ENCODE data around the gene UBN1. TPM values are rescaled to one million over a fixed set of nuclear protein-coding genes. Genes with fewer than 3 reads are reported as not detected.

UBN1 gene
- total RNA-seq, 4 donors from 2014 or later, result 21.0 to 48.2 (median 41.1) TPM

DNA sequence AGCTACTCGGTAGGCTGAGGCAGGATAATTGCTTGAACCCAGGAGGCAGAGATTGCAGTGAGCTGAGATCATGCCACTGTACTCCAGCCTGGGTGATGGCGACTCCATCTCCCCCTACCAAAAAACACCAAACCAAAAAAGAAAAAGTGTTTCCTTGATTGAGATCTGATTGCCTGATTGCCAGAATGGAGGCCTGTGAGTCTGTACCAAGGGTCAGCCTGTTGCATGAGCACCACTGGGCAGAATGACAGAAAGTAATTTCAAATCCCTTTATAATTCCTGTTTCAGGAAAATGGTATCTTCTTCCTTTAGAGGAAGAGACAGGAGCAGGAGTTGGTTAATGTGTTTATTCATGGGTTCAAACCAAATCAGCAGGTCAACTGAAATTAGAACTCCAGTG is 8.5 kb downstream of the UBN1 start:
- peaks cover 59 to 79% (median 75%) of the 10 kb centered on the region in 4 donors for H3K36me3 ChIP-seq
- intact Hi-C loops (cut with DNase I), result no loop called here

DNA sequence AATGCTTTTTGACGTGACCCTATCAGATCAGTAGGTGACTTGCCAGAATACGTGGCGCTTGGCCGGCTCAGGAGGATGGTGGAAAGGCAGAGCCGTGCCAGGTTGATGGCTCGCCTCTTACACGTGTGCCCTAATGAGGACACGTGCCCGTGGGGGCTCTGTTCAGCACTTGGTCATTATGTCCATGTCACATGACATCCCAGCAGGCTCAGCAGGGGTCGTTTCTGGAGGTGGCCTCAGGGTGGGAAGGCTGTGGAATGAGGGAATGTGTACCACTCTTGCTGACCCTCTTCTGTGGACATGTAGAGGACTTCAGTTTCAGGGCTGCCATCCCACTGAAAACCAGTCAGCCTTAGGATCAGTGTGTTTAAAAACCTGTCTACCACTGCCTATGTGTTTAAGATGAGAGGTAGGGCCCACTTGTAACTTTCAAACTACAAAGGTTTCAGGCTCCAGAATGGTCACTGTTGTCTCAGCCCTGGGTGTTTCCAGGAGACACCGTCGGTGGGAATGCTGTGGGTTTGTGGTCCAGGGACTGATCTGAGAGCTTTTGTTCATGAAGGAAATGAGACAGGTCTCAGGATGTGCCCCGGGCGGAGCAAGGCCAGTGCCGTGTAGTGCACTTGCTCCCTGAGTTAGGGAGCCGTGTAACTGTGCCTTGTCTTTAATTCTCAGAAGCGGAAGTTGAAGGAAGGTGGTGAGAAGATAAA is 12.1 kb downstream of the UBN1 start:
- intact Hi-C loops (cut with DNase I), result no loop called here

More for the DNA sequence above, 8.5 kb downstream of the UBN1 start:
- TF ChIP-seq EP300 (IDR thresholded peaks at IDR 0.05) (no peak), POLR2AphosphoS5 (IDR thresholded peaks at IDR 0.05) (no peak), POLR2A (IDR thresholded peaks at IDR 0.05; ENCODE audit: low read depth) (no peak)
- TF ChIP-seq, protein P1, sequence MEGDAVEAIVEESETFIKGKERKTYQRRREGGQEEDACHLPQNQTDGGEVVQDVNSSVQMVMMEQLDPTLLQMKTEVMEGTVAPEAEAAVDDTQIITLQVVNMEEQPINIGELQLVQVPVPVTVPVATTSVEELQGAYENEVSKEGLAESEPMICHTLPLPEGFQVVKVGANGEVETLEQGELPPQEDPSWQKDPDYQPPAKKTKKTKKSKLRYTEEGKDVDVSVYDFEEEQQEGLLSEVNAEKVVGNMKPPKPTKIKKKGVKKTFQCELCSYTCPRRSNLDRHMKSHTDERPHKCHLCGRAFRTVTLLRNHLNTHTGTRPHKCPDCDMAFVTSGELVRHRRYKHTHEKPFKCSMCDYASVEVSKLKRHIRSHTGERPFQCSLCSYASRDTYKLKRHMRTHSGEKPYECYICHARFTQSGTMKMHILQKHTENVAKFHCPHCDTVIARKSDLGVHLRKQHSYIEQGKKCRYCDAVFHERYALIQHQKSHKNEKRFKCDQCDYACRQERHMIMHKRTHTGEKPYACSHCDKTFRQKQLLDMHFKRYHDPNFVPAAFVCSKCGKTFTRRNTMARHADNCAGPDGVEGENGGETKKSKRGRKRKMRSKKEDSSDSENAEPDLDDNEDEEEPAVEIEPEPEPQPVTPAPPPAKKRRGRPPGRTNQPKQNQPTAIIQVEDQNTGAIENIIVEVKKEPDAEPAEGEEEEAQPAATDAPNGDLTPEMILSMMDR (IDR thresholded peaks at IDR 0.05), result no peak
- 85% methylated on average over 2 of the region's 2 CpGs for WGBS
- no peak for DNase-seq (ENCODE audit: extremely low spot score)
- Histone ChIP-seq H3K4me1 (peaks cover 23 to 27% (median 25%) of the 10 kb centered on the region in 4 donors), H3K9me3 (no peaks in the 10 kb centered on the region), H3K4me3 (no peak overlapping the region), H3K27me3 (no peaks in the 10 kb centered on the region), H3K27ac (replicated peaks in 1 of 4) (no peak overlapping the region)

DNA sequence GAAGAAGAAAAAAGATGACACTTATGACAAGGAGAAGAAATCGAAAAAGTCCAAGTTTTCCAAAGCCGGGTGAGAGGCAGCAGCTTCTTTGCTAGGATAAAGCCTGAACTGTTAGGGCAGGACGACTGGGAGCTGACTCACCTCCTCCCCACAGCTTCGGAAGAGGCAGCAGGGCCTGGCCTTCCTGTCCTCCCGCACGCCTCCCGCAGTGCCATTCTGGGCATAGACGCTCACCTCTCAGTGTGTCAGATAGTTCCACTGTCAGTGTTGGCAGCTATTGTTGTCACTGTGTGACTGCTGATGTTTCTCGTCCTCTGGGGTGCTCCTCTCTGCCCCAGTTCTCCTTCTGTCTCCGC is 12.6 kb downstream of the UBN1 start:
- H3K36me3 ChIP-seq, result peaks cover 46 to 92% (median 73%) of the 10 kb centered on the region in 4 donors
- WGBS, result 84% methylated on average over 10 of the region's 10 CpGs

More for the DNA sequence above, 12.1 kb downstream of the UBN1 start:
- Histone ChIP-seq H3K4me3 (no peak overlapping the region), H3K9me3 (no peaks in the 10 kb centered on the region), H3K36me3 (peaks cover 51 to 95% (median 78%) of the 10 kb centered on the region in 4 donors), H3K4me1 (peaks cover 7 to 26% (median 11%) of the 10 kb centered on the region in 4 donors), H3K27me3 (no peaks in the 10 kb centered on the region), H3K27ac (replicated peaks in 1 of 4) (peak overlapping the region in 2 of 4 donors; percentile 24 to 45)
- WGBS, result 84% methylated on average over 17 of the region's 17 CpGs
- TF ChIP-seq POLR2AphosphoS5 (IDR thresholded peaks at IDR 0.05) (no peak), POLR2A (IDR thresholded peaks at IDR 0.05; ENCODE audit: low read depth) (no peak), EP300 (IDR thresholded peaks at IDR 0.05) (no peak)
- TF ChIP-seq, protein P1 (IDR thresholded peaks at IDR 0.05), result no peak
- no peak for DNase-seq (ENCODE audit: extremely low spot score)

DNA sequence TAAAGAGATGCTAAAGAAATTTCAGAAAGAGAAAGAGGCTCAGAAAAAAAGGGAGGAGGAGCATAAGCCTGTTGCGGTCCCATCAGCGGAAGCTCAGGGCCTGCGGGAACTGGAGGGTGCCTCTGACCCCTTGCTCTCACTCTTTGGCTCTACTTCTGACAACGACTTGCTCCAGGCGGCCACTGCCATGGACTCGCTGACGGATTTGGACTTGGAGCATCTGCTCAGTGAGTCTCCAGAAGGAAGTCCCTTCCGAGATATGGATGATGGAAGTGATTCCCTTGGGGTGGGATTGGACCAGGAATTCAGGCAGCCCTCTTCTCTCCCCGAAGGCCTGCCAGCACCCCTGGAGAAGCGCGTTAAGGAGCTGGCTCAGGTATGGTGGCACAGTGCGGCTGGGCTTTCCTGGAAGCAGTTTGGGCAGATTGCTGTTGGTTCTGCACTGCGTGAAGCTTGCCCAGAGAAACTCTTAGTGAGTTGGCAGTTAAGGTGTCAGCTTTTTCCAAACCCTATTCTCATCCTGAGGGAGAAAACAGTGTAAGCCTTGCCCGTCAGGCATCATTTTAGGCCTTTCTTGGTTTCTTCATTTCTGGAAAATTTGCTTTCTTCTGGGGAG is 13.6 kb downstream of the UBN1 start:
- intact Hi-C loops (cut with DNase I), result no loop called here
- Histone ChIP-seq H3K27ac (replicated peaks in 1 of 4) (no peak overlapping the region), H3K27me3 (no peaks in the 10 kb centered on the region), H3K9me3 (no peaks in the 10 kb centered on the region), H3K4me1 (peaks cover 7 to 26% (median 14%) of the 10 kb centered on the region in 4 donors), H3K4me3 (no peak overlapping the region), H3K36me3 (peaks cover 36 to 82% (median 63%) of the 10 kb centered on the region in 4 donors)
- no peak for DNase-seq (ENCODE audit: extremely low spot score)
- 86% methylated on average over 12 of the region's 14 CpGs for WGBS
- TF ChIP-seq POLR2A (IDR thresholded peaks at IDR 0.05; ENCODE audit: low read depth), result no peak
- no peak for TF ChIP-seq POLR2AphosphoS5 (IDR thresholded peaks at IDR 0.05)
- TF ChIP-seq, protein P1 (IDR thresholded peaks at IDR 0.05), result no peak
- TF ChIP-seq EP300 (IDR thresholded peaks at IDR 0.05), result no peak

More for the DNA sequence above, 12.6 kb downstream of the UBN1 start:
- Histone ChIP-seq H3K9me3 (no peaks in the 10 kb centered on the region), H3K27ac (replicated peaks in 1 of 4) (peak overlapping the region in 1 of 4 donors; percentile 45), H3K4me3 (no peak overlapping the region), H3K4me1 (peaks cover 7 to 26% (median 11%) of the 10 kb centered on the region in 4 donors), H3K27me3 (no peaks in the 10 kb centered on the region)
- no peak for DNase-seq (ENCODE audit: extremely low spot score)
- intact Hi-C loops (cut with DNase I), result no loop called here
- TF ChIP-seq POLR2AphosphoS5 (IDR thresholded peaks at IDR 0.05) (no peak), EP300 (IDR thresholded peaks at IDR 0.05) (no peak), POLR2A (IDR thresholded peaks at IDR 0.05; ENCODE audit: low read depth) (no peak)
- TF ChIP-seq, protein P1 (IDR thresholded peaks at IDR 0.05), result no peak

All from esophagus muscularis mucosa (tissue), 4 donors.